H9 (cell line): ENCODE data around the gene KRTAP6-3. TPM values are rescaled to one million over a fixed set of nuclear protein-coding genes. Genes with fewer than 3 reads are reported as not detected.

Experiments
- DNase-seq: peaks from one replicate; pipeline ENCODE4 v3.0.0-alpha.2; 2017
- H2AFZ ChIP-seq: one replicate; pipeline ENCODE4 v1.6.1; 2013; ENCODE audit warnings: mild to moderate bottlenecking, low read length, control low read depth, moderate library complexity
- H2AK5ac ChIP-seq: 2 replicates; pipeline ENCODE4 v1.6.1; 2013; ENCODE audit warnings: low read length, control low read depth, mixed read lengths; ENCODE audit not compliant: insufficient read length
- H2BK120ac ChIP-seq: one replicate; pipeline ENCODE4 v1.6.1; 2013; ENCODE audit warnings: low read depth, mild to moderate bottlenecking, low read length, control low read depth, inconsistent platforms; ENCODE audit not compliant: poor library complexity, severe bottlenecking
- H2BK12ac ChIP-seq: 2 replicates; pipeline ENCODE4 v1.6.1; 2013; ENCODE audit warnings: low read length, control low read depth, mixed read lengths, low read depth; ENCODE audit not compliant: insufficient read length
- H2BK15ac ChIP-seq: 2 replicates; pipeline ENCODE4 v1.6.1; 2013; ENCODE audit warnings: low read depth, low read length, control low read depth
- H2BK20ac ChIP-seq: one replicate; pipeline ENCODE4 v1.6.1; 2013; ENCODE audit warnings: low read depth, mild to moderate bottlenecking, low read length, control low read depth, inconsistent platforms; ENCODE audit not compliant: poor library complexity, severe bottlenecking
- H2BK5ac ChIP-seq: 2 replicates; pipeline ENCODE4 v1.6.1; 2013; ENCODE audit warnings: low read length, control low read depth, mixed read lengths; ENCODE audit not compliant: insufficient read length
- H3K14ac ChIP-seq: 2 replicates; pipeline ENCODE4 v1.6.1; 2013; ENCODE audit warnings: low read length, control low read depth; ENCODE audit not compliant: insufficient read depth
- H3K18ac ChIP-seq: 2 replicates; pipeline ENCODE4 v1.6.1; 2013; ENCODE audit warnings: low read depth, mild to moderate bottlenecking, mixed read lengths, low read length, control low read depth; ENCODE audit not compliant: insufficient read length
- H3K23ac ChIP-seq: 2 replicates; pipeline ENCODE4 v1.6.1; 2013; ENCODE audit warnings: low read length, control low read depth, mixed read lengths, low read depth; ENCODE audit not compliant: insufficient read length
- H3K23me2 ChIP-seq: 2 replicates; pipeline ENCODE4 v1.6.1; 2013; ENCODE audit warnings: low read depth, mild to moderate bottlenecking, mixed read lengths, low read length, control low read depth; ENCODE audit not compliant: insufficient read length, poor library complexity, severe bottlenecking
- H3K27ac ChIP-seq: 2 replicates; pipeline ENCODE4 v1.5.1; 2013; ENCODE audit warnings: low read length, control low read depth, mixed read lengths, low read depth; ENCODE audit not compliant: insufficient read length
- H3K27me3 ChIP-seq: 2 replicates; pipeline ENCODE4 v1.6.1; 2013; ENCODE audit warnings: low read length, control low read depth, inconsistent platforms; ENCODE audit not compliant: insufficient read depth
- H3K4ac ChIP-seq: 2 replicates; pipeline ENCODE4 v1.6.1; 2013; ENCODE audit warnings: low read depth, mild to moderate bottlenecking, control low read depth, inconsistent platforms, low read length, moderate library complexity
- H3K4me1 ChIP-seq: 2 replicates; pipeline ENCODE4 v1.6.1; 2013; ENCODE audit warnings: low read length, control low read depth, inconsistent platforms; ENCODE audit not compliant: insufficient read depth
- H3K4me2 ChIP-seq: 2 replicates; pipeline ENCODE4 v1.6.1; 2013; ENCODE audit warnings: low read length, control low read depth, mixed read lengths; ENCODE audit not compliant: insufficient read length, insufficient read depth
- H3K56ac ChIP-seq: 2 replicates; pipeline ENCODE4 v1.6.1; 2013; ENCODE audit warnings: low read depth, mild to moderate bottlenecking, mixed read lengths, low read length, control low read depth; ENCODE audit not compliant: insufficient read length
- H3K79me1 ChIP-seq: 2 replicates; pipeline ENCODE4 v1.6.1; 2013; ENCODE audit warnings: low read depth, mild to moderate bottlenecking, moderate library complexity, low read length, control low read depth, inconsistent platforms; ENCODE audit not compliant: insufficient read depth, poor library complexity, severe bottlenecking
- H3K79me2 ChIP-seq: 2 replicates; pipeline ENCODE4 v1.6.1; 2013; ENCODE audit warnings: low read length, control low read depth, inconsistent platforms; ENCODE audit not compliant: insufficient read depth
- H3K9ac ChIP-seq: 2 replicates; pipeline ENCODE4 v1.6.1; 2013; ENCODE audit warnings: low read length, control low read depth, mixed read lengths; ENCODE audit not compliant: insufficient read length; ENCODE audit errors: extremely low read depth
- H3K9me3 ChIP-seq: one replicate; pipeline ENCODE4 v1.6.1; 2013; ENCODE audit warnings: low read depth, low read length, inconsistent platforms; ENCODE audit not compliant: control insufficient read depth
- H3T11ph ChIP-seq: one replicate; pipeline ENCODE4 v1.6.1; 2013; ENCODE audit warnings: mild to moderate bottlenecking, low read length, control low read depth, inconsistent platforms
- H4K20me1 ChIP-seq: one replicate; pipeline ENCODE4 v1.6.1; 2013; ENCODE audit not compliant: control insufficient read depth, insufficient read length, insufficient read depth
- H4K5ac ChIP-seq: 2 replicates; pipeline ENCODE4 v1.6.1; 2013; ENCODE audit warnings: low read depth, mild to moderate bottlenecking, mixed read lengths, low read length, control low read depth; ENCODE audit not compliant: insufficient read length
- H4K8ac ChIP-seq: replicated peaks from 2 replicates; pipeline ENCODE4 v1.6.1; 2013; ENCODE audit warnings: low read length, control low read depth, mixed read lengths, low read depth; ENCODE audit not compliant: insufficient read length
- H4K91ac ChIP-seq: 2 replicates; pipeline ENCODE4 v1.6.1; 2013; ENCODE audit warnings: low read depth, mild to moderate bottlenecking, moderate library complexity, mixed read lengths, low read length, control low read depth; ENCODE audit not compliant: insufficient read length
- H3K27ac Mint-ChIP-seq, 3 experiments: 2 replicates in 2 of 3; 3 replicates in 1 of 3; pipeline ENCODE4 v1.8.0; 2020 to 2021; ENCODE audit warnings: mixed read lengths in 3 of 3, mild to moderate bottlenecking in 1 of 3, moderate library complexity in 1 of 3
- H3K27me3 Mint-ChIP-seq: 2 replicates; pipeline ENCODE4 v1.8.0; 2021; ENCODE audit warnings: low read depth, mild to moderate bottlenecking, moderate library complexity, mixed read lengths
- H3K36me3 Mint-ChIP-seq, 3 experiments: 2 replicates in 2 of 3; 3 replicates in 1 of 3; pipeline ENCODE4 v1.8.0; 2020 to 2021; ENCODE audit warnings: low read depth in 3 of 3, mixed read lengths in 3 of 3; ENCODE audit not compliant: insufficient read depth in 1 of 3
- H3K4me1 Mint-ChIP-seq, 2 experiments: 2 replicates each; pipeline ENCODE4 v1.8.0; 2020; ENCODE audit warnings: mixed read lengths in 2 of 2
- H3K4me3 Mint-ChIP-seq, 2 experiments: 2 replicates in 1 of 2; 3 replicates in 1 of 2; pipeline ENCODE4 v1.8.0; 2020 to 2021; ENCODE audit warnings: mild to moderate bottlenecking in 2 of 2, mixed read lengths in 2 of 2, moderate library complexity in 1 of 2
- H3K9me3 Mint-ChIP-seq, 2 experiments: 2 replicates in 1 of 2; 3 replicates in 1 of 2; pipeline ENCODE4 v1.8.0; 2020; ENCODE audit warnings: mild to moderate bottlenecking in 2 of 2, mixed read lengths in 2 of 2, moderate library complexity in 1 of 2
- CTCF ChIP-seq: fragments of 200-600 bp; sonication (generic); conservative IDR thresholded peaks from 3 replicates; pipeline ENCODE4 v1.8.0; 2021; ENCODE audit warnings: antibody characterized with exemption, mild to moderate bottlenecking
- WGBS: extraction: QIAGEN DNeasy Blood & Tissue Kit; methylation state at CpG from one replicate; pipeline ENCODE4 v1.1.7; 2013; ENCODE audit warnings: missing lambda C conversion rate, low lambda C conversion rate, mixed read lengths; ENCODE audit not compliant: insufficient read length; ENCODE audit errors: extremely low coverage; 5-methylcytosine and 5-hydroxymethylcytosine counted together
- total RNA-seq: library from RNA; stranded (reverse); gene quantifications from 2 replicates; pipeline ENCODE4 v1.2.1, GENCODE V29; 2021

The KRTAP6-3 gene
- total RNA-seq, 1 experiment from 2014 or later: not detected

DNA sequence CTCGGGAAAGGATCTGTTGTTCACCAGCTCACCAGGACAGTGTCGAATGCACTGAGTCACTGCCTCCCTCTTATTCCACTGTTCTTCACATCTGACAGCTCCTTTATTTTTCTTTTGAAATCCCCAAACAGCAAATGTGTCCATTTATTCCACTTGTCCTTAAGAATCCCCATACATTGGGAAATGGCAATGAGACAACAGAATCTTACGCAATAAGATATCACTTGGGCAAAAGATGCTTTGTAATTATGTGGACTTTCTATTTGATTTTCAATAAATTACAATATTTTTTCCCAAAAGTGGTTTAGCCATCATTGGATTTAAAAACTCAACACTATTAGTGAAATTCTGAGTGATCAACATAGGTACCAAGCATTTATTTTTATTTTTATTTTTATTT, 46.4 kb downstream of the KRTAP6-3 start:
- H3K27me3 Mint-ChIP-seq: no peaks in the 10 kb centered on the region; the same call in 1 of the 2 replicates

More for the DNA sequence above, 46.4 kb downstream of the KRTAP6-3 start:
- TF ChIP-seq CTCF: no peak
- Histone ChIP-seq H3K79me1 (no peaks in the 10 kb centered on the region), H3K23me2 (no peaks in the 10 kb centered on the region), H4K8ac (no peak overlapping the region), H2AFZ (no peak overlapping the region), H2BK120ac (no peak overlapping the region), H3K23ac (no peak overlapping the region), H2AK5ac (no peak overlapping the region), H3K18ac (no peak overlapping the region), H4K20me1 (no peaks in the 10 kb centered on the region), H2BK12ac (no peak overlapping the region), H3K9me3 (no peaks in the 10 kb centered on the region), H3K79me2 (no peaks in the 10 kb centered on the region), H3K14ac (no peak overlapping the region), H3K4me1 (no peaks in the 10 kb centered on the region), H3K4ac (no peak overlapping the region), H2BK5ac (no peak overlapping the region), H3K4me2 (no peak overlapping the region), H4K5ac (no peak overlapping the region), H3K27me3 (no peaks in the 10 kb centered on the region), H4K91ac (no peak overlapping the region), H2BK20ac (no peak overlapping the region), H3K56ac (no peak overlapping the region), H2BK15ac (no peak overlapping the region), H3T11ph (no peak overlapping the region), H3K9ac (no peak overlapping the region), H3K27ac (no peak overlapping the region)
- Mint-ChIP-seq H3K36me3 (peaks cover 0 to 19% (median 0%) of the 10 kb centered on the region in 3 experiments; a peak in 2 of 7 replicates), H3K9me3 (peaks cover 0 to 24% of the 10 kb centered on the region in 2 experiments; a peak in 2 of 5 replicates), H3K4me1 (no peaks in the 10 kb centered on the region), H3K4me3 (no peak overlapping the region), H3K27ac (no peak overlapping the region)
- WGBS: no CpG with 5 or more reads among the region's 3 CpGs
- no peak for DNase-seq
